Duodenal mucosa (tissue), 2 donors: Measurements from ENCODE around the gene PGP.

Experiments
- H3K27ac ChIP-seq: one replicate; pipeline ENCODE4 v1.7.0; 2013; ENCODE audit warnings: low read depth, low read length
- H3K27me3 ChIP-seq, 2 donors: one replicate each; pipeline ENCODE4 v1.7.0; 2013; ENCODE audit warnings: low read length in 2 of 2, control low read depth in 1 of 2; ENCODE audit not compliant: insufficient read depth in 2 of 2, control insufficient read depth in 1 of 2
- H3K36me3 ChIP-seq, 2 donors: one replicate each; pipeline ENCODE4 v1.7.0; 2013; ENCODE audit warnings: low read length in 2 of 2, control low read depth in 1 of 2; ENCODE audit not compliant: insufficient read depth in 2 of 2, control insufficient read depth in 1 of 2
- H3K4me1 ChIP-seq, 2 donors: one replicate each; pipeline ENCODE4 v1.7.0; 2013; ENCODE audit warnings: low read length in 2 of 2, control low read depth in 1 of 2; ENCODE audit not compliant: insufficient read depth in 2 of 2, control insufficient read depth in 1 of 2
- H3K4me3 ChIP-seq, 2 donors: one replicate each; pipeline ENCODE4 v1.7.0; 2013; ENCODE audit warnings: low read length in 2 of 2, low read depth in 1 of 2
- H3K9ac ChIP-seq, 2 donors: one replicate each; pipeline ENCODE4 v1.7.0; 2013; ENCODE audit warnings: low read length in 2 of 2, low read depth in 1 of 2
- H3K9me3 ChIP-seq, 2 donors: one replicate each; pipeline ENCODE4 v1.7.0; 2013; ENCODE audit warnings: low read length in 2 of 2, control low read depth in 1 of 2; ENCODE audit not compliant: control insufficient read depth in 1 of 2

Gene PGP

GRCh38 chr16:2200313-2200712, 14.3 kb downstream of the PGP start:
- peaks cover 25 to 30% of the 10 kb centered on the region in 2 donors for H3K27me3 ChIP-seq
- peaks cover 4 to 8% of the 10 kb centered on the region in 2 donors for H3K4me1 ChIP-seq
- H3K36me3 ChIP-seq: no peaks in the 10 kb centered on the region
- H3K9ac ChIP-seq: no peak overlapping the region
- no peak overlapping the region for H3K27ac ChIP-seq
- H3K9me3 ChIP-seq: no peaks in the 10 kb centered on the region
- H3K4me3 ChIP-seq: no peak overlapping the region

GRCh38 chr16:2199621-2200139, 15.0 kb downstream of the PGP start:
- Histone ChIP-seq H3K4me1 (peaks cover 2 to 13% of the 10 kb centered on the region in 2 donors), H3K36me3 (no peaks in the 10 kb centered on the region), H3K4me3 (no peak overlapping the region), H3K9ac (no peak overlapping the region), H3K27ac (no peak overlapping the region), H3K27me3 (peaks cover 32 to 37% of the 10 kb centered on the region in 2 donors), H3K9me3 (no peaks in the 10 kb centered on the region)

- Histone ChIP-seq H3K36me3 (no peaks in the 10 kb centered on the region), H3K4me1 (peaks cover 0 to 12% of the 10 kb centered on the region in 2 donors), H3K9me3 (no peaks in the 10 kb centered on the region), H3K27me3 (peaks cover 37 to 43% of the 10 kb centered on the region in 2 donors), H3K4me3 (no peak overlapping the region), H3K27ac (no peak overlapping the region), H3K9ac (no peak overlapping the region)
Observed at GRCh38 chr16:2199095-2199494, 15.5 kb downstream of the PGP start.

- H3K9me3 ChIP-seq: no peaks in the 10 kb centered on the region
- no peaks in the 10 kb centered on the region for H3K36me3 ChIP-seq
- H3K4me3 ChIP-seq: no peak overlapping the region
- no peak overlapping the region for H3K9ac ChIP-seq
- peaks cover 0 to 12% of the 10 kb centered on the region in 2 donors for H3K4me1 ChIP-seq
- H3K27me3 ChIP-seq: peaks cover 41 to 43% of the 10 kb centered on the region in 2 donors
- H3K27ac ChIP-seq: no peak overlapping the region
Observed at GRCh38 chr16:2198283-2198682, 16.4 kb downstream of the PGP start.

GRCh38 chr16:2197765-2198164, 16.9 kb downstream of the PGP start:
- no peak overlapping the region for H3K27ac ChIP-seq
- peaks cover 0 to 12% of the 10 kb centered on the region in 2 donors for H3K4me1 ChIP-seq
- H3K9ac ChIP-seq: no peak overlapping the region
- H3K27me3 ChIP-seq: peaks cover 41 to 43% of the 10 kb centered on the region in 2 donors
- H3K9me3 ChIP-seq: no peaks in the 10 kb centered on the region
- H3K4me3 ChIP-seq: no peak overlapping the region
- no peaks in the 10 kb centered on the region for H3K36me3 ChIP-seq

- Histone ChIP-seq H3K9ac (no peak overlapping the region), H3K27me3 (peaks cover 41 to 43% of the 10 kb centered on the region in 2 donors), H3K9me3 (no peaks in the 10 kb centered on the region), H3K27ac (no peak overlapping the region), H3K36me3 (no peaks in the 10 kb centered on the region), H3K4me3 (no peak overlapping the region), H3K4me1 (peaks cover 0 to 12% of the 10 kb centered on the region in 2 donors)
Observed at GRCh38 chr16:2196981-2197511, 17.6 kb downstream of the PGP start.

GRCh38 chr16:2196162-2196980, 18.3 kb downstream of the PGP start, which contains the start of gene CASKIN1:
TSS of gene CASKIN1 (minus strand) at chr16:2196605. CDS start at chr16:2196432, 173 bp downstream.
- H3K36me3 ChIP-seq: no peaks in the 10 kb centered on the region
- peaks cover 0 to 12% of the 10 kb centered on the region in 2 donors for H3K4me1 ChIP-seq
- no peak within 1 kb of the TSS for H3K9ac ChIP-seq
- H3K4me3 ChIP-seq: no peak within 1 kb of the TSS
- H3K27ac ChIP-seq: no peak within 1 kb of the TSS
- peaks cover 41 to 43% of the 10 kb centered on the region in 2 donors for H3K27me3 ChIP-seq
- H3K9me3 ChIP-seq: no peaks in the 10 kb centered on the region

GRCh38 chr16:2195322-2196161, 19.1 kb downstream of the PGP start:
- no peak overlapping the region for H3K9ac ChIP-seq
- H3K4me3 ChIP-seq: no peak overlapping the region
- H3K27me3 ChIP-seq: peaks cover 41 to 43% of the 10 kb centered on the region in 2 donors

GRCh38 chr16:2194852-2195321, 19.8 kb downstream of the PGP start:
- Histone ChIP-seq H3K36me3 (no peaks in the 10 kb centered on the region), H3K27me3 (peaks cover 38 to 41% of the 10 kb centered on the region in 2 donors), H3K27ac (no peak overlapping the region), H3K4me1 (peaks cover 0 to 12% of the 10 kb centered on the region in 2 donors), H3K9me3 (no peaks in the 10 kb centered on the region), H3K4me3 (no peak overlapping the region), H3K9ac (no peak overlapping the region)

More at GRCh38 chr16:2195322-2196161, 19.1 kb downstream of the PGP start:
- H3K9me3 ChIP-seq: no peaks in the 10 kb centered on the region
- no peaks in the 10 kb centered on the region for H3K36me3 ChIP-seq
- H3K4me1 ChIP-seq: peaks cover 0 to 12% of the 10 kb centered on the region in 2 donors
- H3K27ac ChIP-seq: no peak overlapping the region
